Heart left ventricle (tissue), 13 donors: Measurements from ENCODE around the gene FAM163A.

Experiments used
- POLR2A ChIP-seq, 2 donors: fragments of 450-650 bp; IDR thresholded peaks; one replicate each; pipeline ENCODE4 v1.6.1; 2017; ENCODE audit warnings: antibody characterized with exemption in 2 of 2, mild to moderate bottlenecking in 2 of 2, moderate library complexity in 2 of 2
- TF ChIP-seq, protein P1 (sequence below), 12 donors: fragments of 200-600 bp; sonication (generic) in 4 of 12; IDR thresholded peaks; one replicate each; pipeline versions ENCODE4 v1.5.0 to v1.8.0; 2018 to 2022; ENCODE audit warnings: antibody characterized with exemption in 12 of 12, mild to moderate bottlenecking in 5 of 12
- donor health status: ischemic (EF 13 %, LVEDD 7.1; RV severe dilation, severe dysfunction).
- donor health status: DM: no; HTN: yes; CAD: no.
- donor health status: DM: no; HTN: no; CAD: no.
- donor health status: ischemic (EF 25% LVEDD 6.9; RV normal size, moderate dysfunction).
- donor health status: ischemic (EF 25% LVEDD 5.7; RV mildly dilated, moderate dysfunction).
- donor health status: ischemic (EF 35%, LVEDD 5.7; RV mildly dilated, moderate dysfunction).
- donor health status: nonischemic (EF 11% LVEDD 7.7; RV severe dilation, severe dysfunction).
- donor health status: DM: yes; HTN: yes; CAD: no.
- donor health status: PGD.
- donor health status: ischemic (EF 29% LVEDD 5.4; RV normal size, mild dysfunction).
- donor health status: nonischemic (EF 23%, LVEDD 6.1; RV moderate dilation, normal function).

DNA sequence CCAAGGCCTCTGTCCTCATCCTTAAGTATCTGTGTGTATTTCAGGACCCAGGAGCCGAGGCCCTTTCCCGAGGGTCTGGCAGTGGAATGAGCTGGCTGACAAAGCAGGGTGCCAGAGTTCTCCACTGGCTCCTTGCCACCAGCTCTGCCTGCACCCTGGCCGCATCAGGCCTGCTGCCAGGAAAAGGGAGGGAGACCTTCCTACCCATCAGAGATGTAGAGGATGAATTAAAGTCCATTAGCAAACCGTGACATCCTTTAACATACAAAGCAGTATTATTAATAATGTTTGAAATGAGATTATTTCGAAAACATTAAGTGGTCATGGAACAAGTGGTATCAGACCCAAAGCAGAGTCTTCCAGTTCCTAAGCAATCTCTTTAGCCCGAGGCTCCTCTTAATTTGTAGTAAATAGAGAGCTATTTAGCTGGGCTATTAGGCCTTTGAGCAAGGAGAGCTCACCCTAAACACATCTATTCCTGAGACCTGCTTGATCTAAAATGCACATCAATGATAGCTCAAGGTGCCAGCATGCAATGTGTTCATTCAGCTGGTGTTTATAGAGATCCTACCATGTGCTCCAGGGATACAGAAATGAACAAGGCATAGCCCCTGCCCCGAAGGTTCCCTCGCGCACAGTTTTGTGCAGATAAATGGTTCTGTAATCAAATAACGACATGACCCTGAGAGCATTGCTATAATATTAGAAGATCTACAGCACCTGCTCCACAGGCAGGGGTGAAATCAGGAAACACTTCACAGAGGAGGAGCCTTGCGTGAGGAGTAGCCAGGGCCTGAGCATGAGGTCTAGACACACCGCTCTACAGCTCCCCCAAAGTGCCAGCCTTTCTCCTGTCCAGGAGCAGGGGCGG is 44.0 kb downstream of the FAM163A start:
- TF ChIP-seq, protein P1, sequence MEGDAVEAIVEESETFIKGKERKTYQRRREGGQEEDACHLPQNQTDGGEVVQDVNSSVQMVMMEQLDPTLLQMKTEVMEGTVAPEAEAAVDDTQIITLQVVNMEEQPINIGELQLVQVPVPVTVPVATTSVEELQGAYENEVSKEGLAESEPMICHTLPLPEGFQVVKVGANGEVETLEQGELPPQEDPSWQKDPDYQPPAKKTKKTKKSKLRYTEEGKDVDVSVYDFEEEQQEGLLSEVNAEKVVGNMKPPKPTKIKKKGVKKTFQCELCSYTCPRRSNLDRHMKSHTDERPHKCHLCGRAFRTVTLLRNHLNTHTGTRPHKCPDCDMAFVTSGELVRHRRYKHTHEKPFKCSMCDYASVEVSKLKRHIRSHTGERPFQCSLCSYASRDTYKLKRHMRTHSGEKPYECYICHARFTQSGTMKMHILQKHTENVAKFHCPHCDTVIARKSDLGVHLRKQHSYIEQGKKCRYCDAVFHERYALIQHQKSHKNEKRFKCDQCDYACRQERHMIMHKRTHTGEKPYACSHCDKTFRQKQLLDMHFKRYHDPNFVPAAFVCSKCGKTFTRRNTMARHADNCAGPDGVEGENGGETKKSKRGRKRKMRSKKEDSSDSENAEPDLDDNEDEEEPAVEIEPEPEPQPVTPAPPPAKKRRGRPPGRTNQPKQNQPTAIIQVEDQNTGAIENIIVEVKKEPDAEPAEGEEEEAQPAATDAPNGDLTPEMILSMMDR (IDR thresholded peaks at IDR 0.05) = no peak
- no peak for TF ChIP-seq POLR2A (IDR thresholded peaks at IDR 0.05)
